WTC11 (cell line): ENCODE results near the gene LNX2. TPM values are rescaled to one million over a fixed set of nuclear protein-coding genes. Genes with fewer than 3 reads are reported as not detected.

Experiments
- ATAC-seq: fragments of 200-7000 bp; cut with Tn5 transposase; 2 replicates; pipeline ENCODE4 v1.10.0; 2021; ENCODE audit warnings: mild to moderate bottlenecking, moderate library complexity
- CTCF ChIA-PET: fragments of 300-600 bp; sonication (Branson Sonifier 250); formaldehyde crosslinking; loops from one replicate; lab custom pipeline; 2021; ENCODE audit warnings: antibody characterized with exemption; lab: Charles Lee
- POLR2A ChIA-PET: fragments of 350-600 bp; sonication (Branson Sonifier 250); formaldehyde crosslinking; loops from one replicate; lab custom pipeline; 2021; ENCODE audit warnings: antibody characterized with exemption; lab: Charles Lee
- DNase-seq: peaks from one replicate; pipeline ENCODE4 v3.0.0; 2021; ENCODE audit warnings: low spot score
- H3K27ac Mint-ChIP-seq: 2 replicates; pipeline ENCODE4 v1.8.0; 2021; ENCODE audit warnings: mixed read lengths
- H3K27me3 Mint-ChIP-seq: 2 replicates; pipeline ENCODE4 v1.8.0; 2021; ENCODE audit warnings: low read depth, mild to moderate bottlenecking, moderate library complexity, mixed read lengths
- H3K36me3 Mint-ChIP-seq: 2 replicates; pipeline ENCODE4 v1.8.0; 2021; ENCODE audit warnings: mixed read lengths
- H3K4me1 Mint-ChIP-seq: 2 replicates; pipeline ENCODE4 v1.8.0; 2022; ENCODE audit warnings: mixed read lengths
- H3K4me3 Mint-ChIP-seq: 2 replicates; pipeline ENCODE4 v1.8.0; 2021; ENCODE audit warnings: mild to moderate bottlenecking, moderate library complexity, mixed read lengths
- H3K9me3 Mint-ChIP-seq: 2 replicates; pipeline ENCODE4 v1.8.0; 2021; ENCODE audit warnings: mixed read lengths
- FOXK1 ChIP-seq: sonication (generic); formaldehyde crosslinking; IDR thresholded peaks from 2 replicates; pipeline ENCODE4 v1.8.0; 2022; ENCODE audit warnings: mild to moderate bottlenecking, moderate library complexity, missing genetic modification reagents
- FOXP1 ChIP-seq: sonication (generic); formaldehyde crosslinking; IDR thresholded peaks from 2 replicates; pipeline ENCODE4 v1.8.0; 2022; ENCODE audit warnings: missing genetic modification reagents, mild to moderate bottlenecking, moderate library complexity, borderline replicate concordance
- GABPB1 ChIP-seq: sonication (generic); formaldehyde crosslinking; IDR thresholded peaks from 2 replicates; pipeline ENCODE4 v1.8.1; 2023; ENCODE audit warnings: mild to moderate bottlenecking, missing genetic modification reagents
- MXD4 ChIP-seq: fragments of 250-450 bp; sonication (Bioruptor Pico); IDR thresholded peaks from 2 replicates; pipeline ENCODE4 v1.8.0; 2021; ENCODE audit warnings: mild to moderate bottlenecking, moderate library complexity, borderline replicate concordance
- MYBL2 ChIP-seq: sonication (generic); formaldehyde crosslinking; IDR thresholded peaks from 2 replicates; pipeline ENCODE4 v1.8.1; 2023; ENCODE audit warnings: mild to moderate bottlenecking, moderate library complexity, missing genetic modification reagents
- NFATC4 ChIP-seq: fragments of 250-450 bp; sonication (Bioruptor Pico); IDR thresholded peaks from 2 replicates; pipeline ENCODE4 v1.9.0; 2021; ENCODE audit warnings: mild to moderate bottlenecking
- NR3C1 ChIP-seq: sonication (generic); formaldehyde crosslinking; conservative IDR thresholded peaks from 2 replicates; pipeline ENCODE4 v1.8.1; 2023; ENCODE audit warnings: low read depth, mild to moderate bottlenecking, missing genetic modification reagents
- SMAD3 ChIP-seq: sonication (generic); formaldehyde crosslinking; IDR thresholded peaks from 2 replicates; pipeline ENCODE4 v1.8.0; 2022; ENCODE audit warnings: missing genetic modification reagents, mild to moderate bottlenecking, borderline replicate concordance
- total RNA-seq: library from RNA; stranded (reverse); gene quantifications from 3 replicates; pipeline ENCODE4 v1.2.3, GENCODE V29; 2021
- TF ChIP-seq, protein P1 (sequence below): sonication (generic); formaldehyde crosslinking; IDR thresholded peaks from 2 replicates; pipeline ENCODE4 v1.8.1; 2023; ENCODE audit warnings: mild to moderate bottlenecking, missing genetic modification reagents
- TF ChIP-seq, protein P2 (sequence below): sonication (generic); formaldehyde crosslinking; IDR thresholded peaks from 2 replicates; pipeline ENCODE4 v1.8.0; 2022; ENCODE audit warnings: missing genetic modification reagents
- TF ChIP-seq, protein P3 (sequence below): fragments of 250-450 bp; sonication (Bioruptor Pico); IDR thresholded peaks from 2 replicates; pipeline ENCODE4 v1.8.0; 2021; ENCODE audit warnings: mild to moderate bottlenecking
- TF ChIP-seq, protein P4 (sequence below): fragments of 250-450 bp; sonication (Bioruptor Pico); conservative IDR thresholded peaks from 2 replicates; pipeline ENCODE4 v1.9.0; 2021; ENCODE audit warnings: mild to moderate bottlenecking
- TF ChIP-seq, protein P5 (sequence below): fragments of 250-450 bp; sonication (Bioruptor Pico); IDR thresholded peaks from 2 replicates; pipeline ENCODE4 v1.9.0; 2021; ENCODE audit warnings: mild to moderate bottlenecking, borderline replicate concordance
- TF ChIP-seq, protein P6 (sequence below): fragments of 250-450 bp; sonication (Bioruptor Pico); IDR thresholded peaks from 2 replicates; pipeline ENCODE4 v2.1.2; 2022; ENCODE audit warnings: mild to moderate bottlenecking, moderate library complexity

The LNX2 gene
- total RNA-seq, 1 experiment from 2014 or later: 10.1 TPM

DNA sequence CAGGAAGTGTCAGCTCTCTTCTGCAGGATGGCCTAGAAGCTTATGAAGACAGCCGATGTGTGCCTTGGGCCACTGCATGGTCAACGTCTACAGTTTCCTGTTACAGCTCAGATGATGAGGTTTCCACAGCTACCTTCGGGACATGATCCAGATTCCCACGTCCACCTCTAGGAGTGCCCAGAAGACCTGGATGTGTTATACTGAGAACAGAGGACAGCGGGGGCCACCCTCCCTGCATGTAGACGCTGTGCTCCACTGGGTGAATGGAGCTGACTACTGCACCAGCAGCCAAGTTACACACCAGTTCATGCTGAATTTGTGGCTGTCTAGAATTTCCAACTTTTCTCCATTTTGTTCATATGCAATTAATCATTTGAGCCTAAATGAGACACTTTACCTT lies 91.4 kb downstream of the LNX2 start:
- H3K9me3 Mint-ChIP-seq: peaks cover 16% of the 10 kb centered on the region
- H3K27me3 Mint-ChIP-seq: no peaks in the 10 kb centered on the region
- ChIA-PET CTCF (interaction anchor here (1.2 to 1.8 kb wide), 2 partner anchors 167 to 298 kb away, joined by 3 to 5 read pairs; no protein-coding TSS in a partner anchor), POLR2A (no interaction called here)
- H3K4me3 Mint-ChIP-seq: no peak overlapping the region
- DNase-seq (no peak), ATAC-seq (no peak)
- peaks cover 5% of the 10 kb centered on the region for H3K36me3 Mint-ChIP-seq
- TF ChIP-seq, protein P1, sequence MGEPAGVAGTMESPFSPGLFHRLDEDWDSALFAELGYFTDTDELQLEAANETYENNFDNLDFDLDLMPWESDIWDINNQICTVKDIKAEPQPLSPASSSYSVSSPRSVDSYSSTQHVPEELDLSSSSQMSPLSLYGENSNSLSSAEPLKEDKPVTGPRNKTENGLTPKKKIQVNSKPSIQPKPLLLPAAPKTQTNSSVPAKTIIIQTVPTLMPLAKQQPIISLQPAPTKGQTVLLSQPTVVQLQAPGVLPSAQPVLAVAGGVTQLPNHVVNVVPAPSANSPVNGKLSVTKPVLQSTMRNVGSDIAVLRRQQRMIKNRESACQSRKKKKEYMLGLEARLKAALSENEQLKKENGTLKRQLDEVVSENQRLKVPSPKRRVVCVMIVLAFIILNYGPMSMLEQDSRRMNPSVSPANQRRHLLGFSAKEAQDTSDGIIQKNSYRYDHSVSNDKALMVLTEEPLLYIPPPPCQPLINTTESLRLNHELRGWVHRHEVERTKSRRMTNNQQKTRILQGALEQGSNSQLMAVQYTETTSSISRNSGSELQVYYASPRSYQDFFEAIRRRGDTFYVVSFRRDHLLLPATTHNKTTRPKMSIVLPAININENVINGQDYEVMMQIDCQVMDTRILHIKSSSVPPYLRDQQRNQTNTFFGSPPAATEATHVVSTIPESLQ (CRISPR knock-in tag): no peak
- TF ChIP-seq, protein P2, sequence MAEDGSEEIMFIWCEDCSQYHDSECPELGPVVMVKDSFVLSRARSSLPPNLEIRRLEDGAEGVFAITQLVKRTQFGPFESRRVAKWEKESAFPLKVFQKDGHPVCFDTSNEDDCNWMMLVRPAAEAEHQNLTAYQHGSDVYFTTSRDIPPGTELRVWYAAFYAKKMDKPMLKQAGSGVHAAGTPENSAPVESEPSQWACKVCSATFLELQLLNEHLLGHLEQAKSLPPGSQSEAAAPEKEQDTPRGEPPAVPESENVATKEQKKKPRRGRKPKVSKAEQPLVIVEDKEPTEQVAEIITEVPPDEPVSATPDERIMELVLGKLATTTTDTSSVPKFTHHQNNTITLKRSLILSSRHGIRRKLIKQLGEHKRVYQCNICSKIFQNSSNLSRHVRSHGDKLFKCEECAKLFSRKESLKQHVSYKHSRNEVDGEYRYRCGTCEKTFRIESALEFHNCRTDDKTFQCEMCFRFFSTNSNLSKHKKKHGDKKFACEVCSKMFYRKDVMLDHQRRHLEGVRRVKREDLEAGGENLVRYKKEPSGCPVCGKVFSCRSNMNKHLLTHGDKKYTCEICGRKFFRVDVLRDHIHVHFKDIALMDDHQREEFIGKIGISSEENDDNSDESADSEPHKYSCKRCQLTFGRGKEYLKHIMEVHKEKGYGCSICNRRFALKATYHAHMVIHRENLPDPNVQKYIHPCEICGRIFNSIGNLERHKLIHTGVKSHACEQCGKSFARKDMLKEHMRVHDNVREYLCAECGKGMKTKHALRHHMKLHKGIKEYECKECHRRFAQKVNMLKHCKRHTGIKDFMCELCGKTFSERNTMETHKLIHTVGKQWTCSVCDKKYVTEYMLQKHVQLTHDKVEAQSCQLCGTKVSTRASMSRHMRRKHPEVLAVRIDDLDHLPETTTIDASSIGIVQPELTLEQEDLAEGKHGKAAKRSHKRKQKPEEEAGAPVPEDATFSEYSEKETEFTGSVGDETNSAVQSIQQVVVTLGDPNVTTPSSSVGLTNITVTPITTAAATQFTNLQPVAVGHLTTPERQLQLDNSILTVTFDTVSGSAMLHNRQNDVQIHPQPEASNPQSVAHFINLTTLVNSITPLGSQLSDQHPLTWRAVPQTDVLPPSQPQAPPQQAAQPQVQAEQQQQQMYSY (CRISPR knock-in tag): no peak
- TF ChIP-seq, protein P3, sequence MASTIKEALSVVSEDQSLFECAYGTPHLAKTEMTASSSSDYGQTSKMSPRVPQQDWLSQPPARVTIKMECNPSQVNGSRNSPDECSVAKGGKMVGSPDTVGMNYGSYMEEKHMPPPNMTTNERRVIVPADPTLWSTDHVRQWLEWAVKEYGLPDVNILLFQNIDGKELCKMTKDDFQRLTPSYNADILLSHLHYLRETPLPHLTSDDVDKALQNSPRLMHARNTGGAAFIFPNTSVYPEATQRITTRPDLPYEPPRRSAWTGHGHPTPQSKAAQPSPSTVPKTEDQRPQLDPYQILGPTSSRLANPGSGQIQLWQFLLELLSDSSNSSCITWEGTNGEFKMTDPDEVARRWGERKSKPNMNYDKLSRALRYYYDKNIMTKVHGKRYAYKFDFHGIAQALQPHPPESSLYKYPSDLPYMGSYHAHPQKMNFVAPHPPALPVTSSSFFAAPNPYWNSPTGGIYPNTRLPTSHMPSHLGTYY (CRISPR knock-in tag): no peak
- TF ChIP-seq GABPB1 (no peak), FOXP1 (CRISPR knock-in tag) (no peak), NFATC4 (CRISPR knock-in tag) (no peak)
- TF ChIP-seq, all 79 proteins: peak for 0
- H3K4me1 Mint-ChIP-seq: no peaks in the 10 kb centered on the region; the same call in 1 of the 2 replicates
- H3K27ac Mint-ChIP-seq: no peak overlapping the region

DNA sequence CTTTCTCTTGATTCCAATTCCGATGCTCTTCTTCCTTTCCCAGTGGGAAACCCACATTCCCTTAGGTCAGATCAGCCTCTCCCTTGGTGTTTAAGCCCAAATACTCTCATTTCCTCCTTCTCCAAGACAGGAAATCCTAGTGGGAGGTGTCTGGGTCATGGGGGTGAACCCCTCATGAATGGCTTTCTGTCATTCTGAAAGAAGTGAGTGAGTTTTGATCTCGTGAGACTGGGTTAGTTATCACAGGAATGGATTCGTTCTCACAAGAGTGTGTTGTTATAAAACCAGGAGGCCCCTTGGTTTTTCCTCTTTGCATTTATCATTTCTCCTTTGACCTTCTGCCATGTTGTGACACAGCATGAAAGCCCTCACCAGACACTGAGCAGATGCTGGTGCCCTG lies 93.8 kb downstream of the LNX2 start:
- CTCF ChIA-PET: interaction anchor here (1.2 to 1.9 kb wide), 3 partner anchors 8 to 300 kb away, joined by 4 to 8 read pairs (median 6); no protein-coding TSS in a partner anchor
- DNase-seq (no peak), ATAC-seq (no peak)
- Mint-ChIP-seq H3K36me3 (peaks cover 5% of the 10 kb centered on the region), H3K9me3 (peaks cover 16% of the 10 kb centered on the region), H3K27me3 (no peaks in the 10 kb centered on the region), H3K4me1 (no peaks in the 10 kb centered on the region), H3K4me3 (no peak overlapping the region), H3K27ac (no peak overlapping the region)
- TF ChIP-seq, protein P4, sequence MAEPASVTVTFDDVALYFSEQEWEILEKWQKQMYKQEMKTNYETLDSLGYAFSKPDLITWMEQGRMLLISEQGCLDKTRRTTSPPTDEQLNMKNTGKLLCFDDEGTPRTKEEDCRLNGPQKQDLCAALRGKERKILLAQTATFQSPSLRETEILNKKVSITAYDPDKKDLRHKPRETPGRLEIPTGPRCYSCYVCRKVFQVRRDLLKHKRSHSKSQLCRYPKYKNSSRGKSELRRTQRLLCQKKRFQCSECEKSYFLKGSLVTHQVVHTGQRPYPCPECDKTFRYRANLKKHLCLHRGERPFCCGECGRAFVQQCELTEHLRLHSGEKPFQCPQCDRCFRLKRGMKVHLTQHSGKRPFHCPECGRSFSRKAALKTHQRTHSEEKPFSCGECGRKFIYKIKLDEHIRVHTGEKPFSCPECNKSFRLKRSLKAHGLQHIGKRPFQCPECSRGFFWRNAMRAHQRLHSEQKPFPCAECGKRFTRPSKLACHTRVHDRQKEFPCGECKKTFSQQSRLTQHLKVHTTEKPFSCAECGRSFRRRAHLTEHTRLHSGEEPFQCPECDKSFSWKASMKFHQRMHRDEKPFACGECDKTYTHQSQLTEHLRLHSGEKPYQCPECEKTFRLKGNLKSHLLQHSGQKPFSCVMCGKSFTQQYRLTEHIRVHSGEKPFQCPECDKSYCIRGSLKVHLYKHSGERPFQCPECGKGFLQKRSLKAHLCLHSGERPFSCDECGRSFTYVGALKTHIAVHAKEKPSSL (CRISPR knock-in tag): no peak
- TF ChIP-seq MXD4 (CRISPR knock-in tag) (no peak), NR3C1 (CRISPR knock-in tag) (no peak)
- POLR2A ChIA-PET: no interaction called here

DNA sequence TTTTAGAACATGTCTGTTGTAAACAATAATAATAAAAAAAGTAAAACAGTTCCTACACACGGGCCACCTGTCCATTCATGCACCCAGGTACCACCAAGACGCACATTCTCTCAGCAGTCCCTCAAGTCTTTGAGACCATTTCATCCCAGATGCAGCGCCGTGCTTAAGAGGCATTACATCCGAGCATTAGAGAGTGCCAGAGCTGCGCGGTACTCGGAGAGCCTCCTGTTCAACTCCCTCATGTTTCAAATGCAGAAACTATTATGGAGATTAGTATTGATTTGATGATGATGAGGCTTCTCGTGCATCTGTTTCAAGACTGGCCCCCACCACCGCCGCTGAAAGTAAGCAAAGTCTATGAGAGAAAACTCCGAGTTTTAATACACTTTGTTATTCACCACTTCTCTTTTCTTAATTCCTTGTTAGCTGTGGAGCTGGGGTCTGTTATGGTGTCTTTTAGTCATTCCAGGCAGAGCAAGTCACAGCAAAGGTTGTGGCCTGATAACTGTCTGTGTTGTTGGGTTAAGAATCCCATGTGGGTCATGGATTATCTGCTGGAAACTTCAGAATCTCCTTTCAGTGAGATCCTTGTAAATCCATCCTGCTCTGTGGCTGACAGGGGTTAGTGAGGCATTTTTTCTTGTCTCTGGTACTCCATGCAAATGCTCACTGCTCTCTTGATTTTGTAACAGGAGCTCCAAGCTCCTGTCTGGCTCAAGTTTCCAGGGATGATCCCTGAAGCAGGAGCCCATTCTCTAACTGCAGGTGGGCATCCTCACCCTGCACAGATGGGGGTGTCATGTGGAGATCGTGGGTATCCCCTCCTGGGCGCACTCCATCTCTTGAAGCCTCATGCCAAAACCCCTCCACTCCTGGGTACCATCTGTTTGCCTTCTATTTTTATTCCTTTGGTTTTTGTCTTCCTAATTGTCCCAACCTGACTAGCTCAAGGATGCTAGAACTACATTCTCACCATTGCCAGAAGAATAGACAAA lies 95.1 kb downstream of the LNX2 start:
- CTCF ChIA-PET: interaction anchor here (1.1 to 1.9 kb wide), 4 partner anchors 9 to 301 kb away, joined by 4 to 8 read pairs (median 5); no protein-coding TSS in a partner anchor
- H3K27me3 Mint-ChIP-seq: no peaks in the 10 kb centered on the region
- no peaks in the 10 kb centered on the region for H3K4me1 Mint-ChIP-seq
- no peak for ATAC-seq
- no peak overlapping the region for H3K27ac Mint-ChIP-seq
- POLR2A ChIA-PET: no interaction called here
- no peak for DNase-seq
- no peak overlapping the region for H3K4me3 Mint-ChIP-seq
- peaks cover 5% of the 10 kb centered on the region for H3K36me3 Mint-ChIP-seq
- peaks cover 16% of the 10 kb centered on the region for H3K9me3 Mint-ChIP-seq
- TF ChIP-seq, protein P5, sequence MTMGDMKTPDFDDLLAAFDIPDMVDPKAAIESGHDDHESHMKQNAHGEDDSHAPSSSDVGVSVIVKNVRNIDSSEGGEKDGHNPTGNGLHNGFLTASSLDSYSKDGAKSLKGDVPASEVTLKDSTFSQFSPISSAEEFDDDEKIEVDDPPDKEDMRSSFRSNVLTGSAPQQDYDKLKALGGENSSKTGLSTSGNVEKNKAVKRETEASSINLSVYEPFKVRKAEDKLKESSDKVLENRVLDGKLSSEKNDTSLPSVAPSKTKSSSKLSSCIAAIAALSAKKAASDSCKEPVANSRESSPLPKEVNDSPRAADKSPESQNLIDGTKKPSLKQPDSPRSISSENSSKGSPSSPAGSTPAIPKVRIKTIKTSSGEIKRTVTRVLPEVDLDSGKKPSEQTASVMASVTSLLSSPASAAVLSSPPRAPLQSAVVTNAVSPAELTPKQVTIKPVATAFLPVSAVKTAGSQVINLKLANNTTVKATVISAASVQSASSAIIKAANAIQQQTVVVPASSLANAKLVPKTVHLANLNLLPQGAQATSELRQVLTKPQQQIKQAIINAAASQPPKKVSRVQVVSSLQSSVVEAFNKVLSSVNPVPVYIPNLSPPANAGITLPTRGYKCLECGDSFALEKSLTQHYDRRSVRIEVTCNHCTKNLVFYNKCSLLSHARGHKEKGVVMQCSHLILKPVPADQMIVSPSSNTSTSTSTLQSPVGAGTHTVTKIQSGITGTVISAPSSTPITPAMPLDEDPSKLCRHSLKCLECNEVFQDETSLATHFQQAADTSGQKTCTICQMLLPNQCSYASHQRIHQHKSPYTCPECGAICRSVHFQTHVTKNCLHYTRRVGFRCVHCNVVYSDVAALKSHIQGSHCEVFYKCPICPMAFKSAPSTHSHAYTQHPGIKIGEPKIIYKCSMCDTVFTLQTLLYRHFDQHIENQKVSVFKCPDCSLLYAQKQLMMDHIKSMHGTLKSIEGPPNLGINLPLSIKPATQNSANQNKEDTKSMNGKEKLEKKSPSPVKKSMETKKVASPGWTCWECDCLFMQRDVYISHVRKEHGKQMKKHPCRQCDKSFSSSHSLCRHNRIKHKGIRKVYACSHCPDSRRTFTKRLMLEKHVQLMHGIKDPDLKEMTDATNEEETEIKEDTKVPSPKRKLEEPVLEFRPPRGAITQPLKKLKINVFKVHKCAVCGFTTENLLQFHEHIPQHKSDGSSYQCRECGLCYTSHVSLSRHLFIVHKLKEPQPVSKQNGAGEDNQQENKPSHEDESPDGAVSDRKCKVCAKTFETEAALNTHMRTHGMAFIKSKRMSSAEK (CRISPR knock-in tag): no peak
- TF ChIP-seq, protein P6, sequence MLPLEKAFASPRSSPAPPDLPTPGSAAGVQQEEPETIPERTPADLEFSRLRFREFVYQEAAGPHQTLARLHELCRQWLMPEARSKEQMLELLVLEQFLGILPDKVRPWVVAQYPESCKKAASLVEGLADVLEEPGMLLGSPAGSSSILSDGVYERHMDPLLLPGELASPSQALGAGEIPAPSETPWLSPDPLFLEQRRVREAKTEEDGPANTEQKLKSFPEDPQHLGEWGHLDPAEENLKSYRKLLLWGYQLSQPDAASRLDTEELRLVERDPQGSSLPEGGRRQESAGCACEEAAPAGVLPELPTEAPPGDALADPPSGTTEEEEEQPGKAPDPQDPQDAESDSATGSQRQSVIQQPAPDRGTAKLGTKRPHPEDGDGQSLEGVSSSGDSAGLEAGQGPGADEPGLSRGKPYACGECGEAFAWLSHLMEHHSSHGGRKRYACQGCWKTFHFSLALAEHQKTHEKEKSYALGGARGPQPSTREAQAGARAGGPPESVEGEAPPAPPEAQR (CRISPR knock-in tag): no peak
- TF ChIP-seq MYBL2 (CRISPR knock-in tag) (no peak), SMAD3 (CRISPR knock-in tag) (no peak), FOXK1 (CRISPR knock-in tag) (no peak)
